Type B pancreatic cell (in vitro differentiated cells): ENCODE results near the gene EMILIN3. TPM values are rescaled to one million over a fixed set of nuclear protein-coding genes. Genes with fewer than 3 reads are reported as not detected.

Experiments used
- DNase-seq: peaks from one replicate; pipeline ENCODE4 v3.0.0; 2021; ENCODE audit warnings: mixed read lengths; ENCODE audit not compliant: unreplicated experiment; ENCODE audit errors: extremely low spot score
- H3K27ac Mint-ChIP-seq: 2 replicates; pipeline ENCODE4 v1.8.0; 2021; ENCODE audit warnings: mild to moderate bottlenecking, mixed read lengths
- H3K27me3 Mint-ChIP-seq: 2 replicates; pipeline ENCODE4 v1.8.0; 2021; ENCODE audit warnings: mixed read lengths
- H3K36me3 Mint-ChIP-seq: 2 replicates; pipeline ENCODE4 v1.8.0; 2021; ENCODE audit warnings: mixed read lengths
- H3K4me1 Mint-ChIP-seq: one replicate; pipeline ENCODE4 v1.8.0; 2021; ENCODE audit warnings: mixed read lengths; ENCODE audit not compliant: unreplicated experiment
- H3K4me3 Mint-ChIP-seq: 2 replicates; pipeline ENCODE4 v1.8.0; 2021; ENCODE audit warnings: mild to moderate bottlenecking, mixed read lengths
- H3K9me3 Mint-ChIP-seq: 2 replicates; pipeline ENCODE4 v1.8.0; 2021; ENCODE audit warnings: mixed read lengths
- total RNA-seq: library from RNA; stranded (reverse); gene quantifications from 2 replicates; pipeline ENCODE4 v1.2.1, GENCODE V29; 2021; ENCODE audit warnings: low replicate concordance
- TF ChIP-seq, protein P1 (sequence below): fragments of 200-600 bp; sonication (generic); conservative IDR thresholded peaks from 2 replicates; pipeline ENCODE4 v1.5.0; 2021; ENCODE audit warnings: antibody characterized with exemption, mild to moderate bottlenecking

EMILIN3 gene
- total RNA-seq, 1 donor from 2014 or later = 10.3 TPM

GRCh38 chr20:41358717-41359116 lies 7.9 kb downstream of the EMILIN3 start:
- TF ChIP-seq, protein P1, sequence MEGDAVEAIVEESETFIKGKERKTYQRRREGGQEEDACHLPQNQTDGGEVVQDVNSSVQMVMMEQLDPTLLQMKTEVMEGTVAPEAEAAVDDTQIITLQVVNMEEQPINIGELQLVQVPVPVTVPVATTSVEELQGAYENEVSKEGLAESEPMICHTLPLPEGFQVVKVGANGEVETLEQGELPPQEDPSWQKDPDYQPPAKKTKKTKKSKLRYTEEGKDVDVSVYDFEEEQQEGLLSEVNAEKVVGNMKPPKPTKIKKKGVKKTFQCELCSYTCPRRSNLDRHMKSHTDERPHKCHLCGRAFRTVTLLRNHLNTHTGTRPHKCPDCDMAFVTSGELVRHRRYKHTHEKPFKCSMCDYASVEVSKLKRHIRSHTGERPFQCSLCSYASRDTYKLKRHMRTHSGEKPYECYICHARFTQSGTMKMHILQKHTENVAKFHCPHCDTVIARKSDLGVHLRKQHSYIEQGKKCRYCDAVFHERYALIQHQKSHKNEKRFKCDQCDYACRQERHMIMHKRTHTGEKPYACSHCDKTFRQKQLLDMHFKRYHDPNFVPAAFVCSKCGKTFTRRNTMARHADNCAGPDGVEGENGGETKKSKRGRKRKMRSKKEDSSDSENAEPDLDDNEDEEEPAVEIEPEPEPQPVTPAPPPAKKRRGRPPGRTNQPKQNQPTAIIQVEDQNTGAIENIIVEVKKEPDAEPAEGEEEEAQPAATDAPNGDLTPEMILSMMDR = no peak
- no peaks in the 10 kb centered on the region for H3K27me3 Mint-ChIP-seq
- no peaks in the 10 kb centered on the region for H3K36me3 Mint-ChIP-seq
- H3K9me3 Mint-ChIP-seq = no peaks in the 10 kb centered on the region
- no peaks in the 10 kb centered on the region for H3K4me1 Mint-ChIP-seq
- H3K4me3 Mint-ChIP-seq = no peak overlapping the region
- no peak overlapping the region for H3K27ac Mint-ChIP-seq
- DNase-seq = no peak

DNA sequence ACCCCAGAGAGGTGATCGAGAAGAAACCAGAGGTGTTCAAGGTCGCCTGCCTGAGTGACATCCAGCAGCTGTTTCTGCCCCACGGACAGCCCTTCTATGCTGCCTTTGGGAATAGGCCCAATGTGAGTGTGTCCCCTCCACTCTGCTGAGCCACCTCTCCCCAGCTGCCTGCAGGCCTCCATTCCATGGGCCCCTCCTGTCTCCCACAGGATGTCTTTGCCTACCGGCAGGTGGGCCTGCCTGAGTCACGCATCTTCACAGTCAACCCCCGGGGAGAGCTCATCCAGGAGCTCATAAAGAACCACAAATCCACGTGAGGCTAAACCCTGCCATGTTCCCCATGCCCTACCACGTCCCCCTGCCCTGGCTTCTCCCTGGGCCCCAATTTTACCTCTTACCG lies 8.4 kb downstream of the EMILIN3 start:
- Mint-ChIP-seq H3K9me3 (no peaks in the 10 kb centered on the region), H3K27me3 (no peaks in the 10 kb centered on the region), H3K4me3 (no peak overlapping the region), H3K27ac (no peak overlapping the region), H3K36me3 (no peaks in the 10 kb centered on the region), H3K4me1 (no peaks in the 10 kb centered on the region)
- TF ChIP-seq, protein P1 = no peak
- no peak for DNase-seq

DNA sequence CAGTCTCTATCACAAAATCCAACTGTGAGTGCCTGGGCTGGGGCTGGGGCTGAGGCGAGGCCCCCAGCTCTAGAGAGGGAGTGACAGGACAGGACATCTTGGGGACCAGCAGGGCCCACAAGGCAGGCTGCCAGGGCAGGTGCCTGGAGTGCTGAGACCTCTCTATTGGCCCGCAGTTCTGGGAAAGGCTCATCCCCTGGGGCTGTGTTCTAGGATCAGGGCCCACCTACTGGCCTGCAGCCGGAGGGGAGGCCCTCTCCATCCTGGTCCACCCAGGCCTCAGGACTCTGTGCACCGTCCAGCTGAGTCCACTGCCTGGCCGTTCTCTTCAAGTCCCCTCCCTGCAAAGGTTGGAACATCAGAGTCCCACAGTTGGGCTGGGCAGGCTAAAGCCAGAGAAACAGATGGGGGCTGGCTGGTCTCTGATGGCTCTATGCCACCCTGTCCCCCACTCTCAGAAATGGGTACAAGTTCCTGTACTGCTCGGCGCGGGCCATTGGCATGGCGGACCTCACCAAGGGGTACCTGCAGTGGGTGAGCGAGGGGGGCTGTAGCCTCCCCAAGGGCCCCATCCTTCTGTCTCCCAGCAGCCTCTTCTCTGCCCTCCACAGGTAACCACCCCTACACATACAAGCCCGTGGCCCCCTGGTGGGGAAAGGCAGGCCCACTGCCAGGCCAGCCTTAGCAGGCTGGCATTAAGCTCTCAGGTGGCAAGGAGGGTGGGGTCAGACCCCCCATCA lies 9.0 kb downstream of the EMILIN3 start:
- Mint-ChIP-seq H3K4me1 (no peaks in the 10 kb centered on the region), H3K4me3 (no peak overlapping the region), H3K27me3 (no peaks in the 10 kb centered on the region), H3K9me3 (no peaks in the 10 kb centered on the region), H3K36me3 (no peaks in the 10 kb centered on the region), H3K27ac (no peak overlapping the region)
- no peak for DNase-seq
- TF ChIP-seq, protein P1 = peak; percentile 30

GRCh38 chr20:41356951-41357350 lies 9.7 kb downstream of the EMILIN3 start:
- no peak overlapping the region for H3K4me3 Mint-ChIP-seq
- H3K27me3 Mint-ChIP-seq = no peaks in the 10 kb centered on the region
- no peaks in the 10 kb centered on the region for H3K9me3 Mint-ChIP-seq
- DNase-seq = no peak
- H3K27ac Mint-ChIP-seq = no peak overlapping the region
- no peaks in the 10 kb centered on the region for H3K36me3 Mint-ChIP-seq
- TF ChIP-seq, protein P1 = no peak
- no peaks in the 10 kb centered on the region for H3K4me1 Mint-ChIP-seq

- Mint-ChIP-seq H3K4me1 (no peaks in the 10 kb centered on the region), H3K4me3 (no peak overlapping the region), H3K36me3 (no peaks in the 10 kb centered on the region), H3K9me3 (no peaks in the 10 kb centered on the region), H3K27ac (no peak overlapping the region), H3K27me3 (no peaks in the 10 kb centered on the region)
- DNase-seq = no peak
- TF ChIP-seq, protein P1 = no peak
Observed at GRCh38 chr20:41355598-41356203, 10.9 kb downstream of the EMILIN3 start.
